HG03097 (cell line): ENCODE measurements around the gene NEU4.
"Not testable (repeated sequence)": the region's sequence is repeated elsewhere in the genome, so short reads cannot be mapped to it uniquely, and the experiment has no call there.

Source experiments
- ATAC-seq: cut with Tn5 transposase; IDR thresholded peaks from one replicate; pipeline ENCODE4 v1.9.1; 2021; ENCODE audit not compliant: unreplicated experiment, low FRiP score

Gene NEU4

DNA sequence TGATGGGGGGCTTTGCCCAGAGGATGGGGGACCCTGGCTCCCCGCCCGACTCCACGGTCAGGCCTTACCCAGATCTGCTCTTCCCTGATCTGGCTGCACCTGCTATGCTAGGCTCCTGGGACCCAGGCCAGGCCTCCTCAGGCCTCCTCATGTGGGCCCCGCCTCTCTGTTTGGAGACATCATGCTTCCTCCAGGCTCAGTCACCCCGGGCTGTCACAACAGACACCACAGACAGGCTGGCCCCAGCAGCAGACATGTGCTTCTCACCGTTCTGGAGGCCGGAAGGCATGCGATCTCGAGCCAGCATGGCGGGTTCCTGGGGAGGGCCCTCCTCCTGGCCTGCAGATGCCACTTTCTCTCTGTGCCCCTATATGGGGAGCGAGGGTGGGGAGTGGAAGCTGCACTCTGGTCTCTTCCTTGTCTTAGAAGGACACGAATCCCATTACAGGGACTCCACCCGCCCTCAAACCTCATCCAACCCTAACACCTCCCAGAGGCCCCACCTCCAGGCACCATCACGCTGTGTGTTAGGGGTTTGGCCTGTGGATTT, 10.8 kb upstream of the NEU4 start:
- ATAC-seq, result no peak

DNA sequence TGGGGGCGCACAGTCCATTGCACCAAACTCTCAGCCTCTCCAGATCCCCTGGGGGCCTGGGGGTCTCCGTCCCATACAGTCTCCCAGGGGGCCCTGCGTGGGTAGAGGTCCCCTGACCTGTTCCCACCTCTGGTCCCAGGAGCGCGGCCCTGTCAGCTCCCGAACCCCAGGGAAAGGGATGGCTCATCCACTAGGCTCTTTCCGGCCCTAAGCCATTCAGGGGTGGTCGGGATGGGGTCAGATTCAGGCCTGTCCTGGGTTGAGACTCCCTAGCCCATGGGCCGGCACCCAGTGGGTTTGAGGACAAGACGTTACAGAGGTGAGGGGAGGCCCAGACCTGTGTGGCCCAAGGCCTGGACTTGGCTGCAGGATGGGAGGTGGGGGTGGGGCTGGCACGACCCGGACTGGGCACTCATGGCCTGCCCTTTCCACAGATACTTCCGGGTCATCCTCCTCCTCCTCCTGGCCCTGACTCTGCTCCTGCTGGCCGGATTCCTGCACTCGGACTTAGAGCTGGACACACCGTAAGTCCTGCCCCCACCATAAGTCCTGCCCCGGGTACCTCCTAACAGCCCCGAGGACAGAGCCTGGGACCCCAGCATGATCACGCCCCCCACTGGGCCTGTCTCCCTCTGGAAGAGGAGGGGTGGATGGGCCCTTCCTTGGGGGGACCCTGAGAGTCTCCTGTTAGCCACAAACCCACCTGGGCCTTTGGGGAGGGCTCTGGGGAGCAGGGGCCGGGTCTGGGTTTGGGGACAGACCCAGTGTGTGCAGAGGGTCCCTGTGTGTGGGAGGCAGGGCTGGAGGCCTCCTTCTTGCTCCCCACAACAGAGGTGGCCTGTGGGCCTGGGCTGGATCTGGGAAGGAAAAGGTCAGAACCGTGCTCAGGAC, 10.1 kb upstream of the NEU4 start:
- no peak for ATAC-seq

DNA sequence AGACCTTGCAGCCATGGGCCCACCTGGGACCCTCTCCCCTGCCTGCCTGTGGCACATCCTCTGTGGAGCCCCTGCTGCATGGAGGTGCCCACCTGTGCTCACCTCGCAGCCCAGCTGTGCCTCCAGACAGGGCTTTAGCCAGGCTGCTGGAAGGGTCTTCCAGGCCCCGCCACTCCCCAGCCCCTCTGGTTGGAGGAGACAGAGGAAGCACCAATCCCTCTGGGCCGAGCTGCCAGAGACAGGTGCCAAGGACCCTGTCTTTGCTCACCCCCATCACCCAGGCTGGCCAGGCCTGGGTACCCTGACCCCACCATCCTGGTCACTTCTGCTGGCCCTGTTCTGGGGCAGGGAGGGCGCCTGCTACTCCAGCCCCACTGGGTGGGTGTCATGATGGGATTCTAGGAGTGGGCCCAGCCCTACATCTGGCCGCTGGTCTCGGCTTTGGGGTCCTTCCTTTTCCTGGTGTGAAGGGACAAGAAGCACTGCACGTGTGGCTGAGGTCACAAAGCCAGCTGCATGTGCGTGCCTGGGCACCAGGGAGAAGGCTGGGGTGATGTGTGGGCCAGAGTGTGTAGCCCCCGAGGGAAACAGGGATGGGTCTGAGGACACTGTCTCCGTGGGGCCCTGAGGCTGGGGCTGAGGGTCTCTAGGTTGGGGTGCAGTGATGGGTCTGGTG, 9.3 kb upstream of the NEU4 start:
- no peak for ATAC-seq

DNA sequence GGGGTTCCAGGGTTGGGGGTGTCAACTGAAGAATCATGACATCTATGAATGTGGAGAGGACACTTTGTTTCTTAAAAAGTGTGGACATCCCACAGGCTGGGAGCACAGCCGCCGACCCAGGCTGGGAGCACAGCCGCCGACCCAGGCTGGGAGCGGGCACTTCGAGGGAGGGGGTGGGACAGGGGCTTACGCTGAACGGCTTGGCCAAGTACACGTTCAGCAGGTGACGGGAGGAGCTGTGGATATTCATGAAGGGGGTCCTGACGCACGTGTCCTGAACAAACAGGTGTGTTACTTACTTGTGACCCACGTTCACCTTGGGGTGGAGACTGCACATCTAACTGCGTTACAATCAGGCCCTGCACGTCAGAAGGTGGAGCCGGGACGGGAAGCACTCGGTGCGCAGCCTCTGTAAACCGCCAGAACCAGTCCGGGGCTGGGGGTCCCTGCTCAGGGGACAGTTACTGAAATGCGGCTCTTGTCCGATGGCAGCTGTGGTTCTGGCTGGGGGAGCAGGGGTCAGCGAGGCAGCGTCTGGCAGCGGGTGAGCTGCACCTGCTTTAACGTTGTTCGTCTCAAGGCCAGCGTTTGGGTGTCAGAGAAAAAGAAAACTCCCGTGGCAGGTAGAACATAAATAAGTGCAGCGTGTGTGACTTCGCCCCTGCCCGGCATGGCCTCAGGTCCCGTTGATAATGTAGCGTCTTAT, 8.6 kb upstream of the NEU4 start:
- ATAC-seq, result not testable (repeated sequence)

DNA sequence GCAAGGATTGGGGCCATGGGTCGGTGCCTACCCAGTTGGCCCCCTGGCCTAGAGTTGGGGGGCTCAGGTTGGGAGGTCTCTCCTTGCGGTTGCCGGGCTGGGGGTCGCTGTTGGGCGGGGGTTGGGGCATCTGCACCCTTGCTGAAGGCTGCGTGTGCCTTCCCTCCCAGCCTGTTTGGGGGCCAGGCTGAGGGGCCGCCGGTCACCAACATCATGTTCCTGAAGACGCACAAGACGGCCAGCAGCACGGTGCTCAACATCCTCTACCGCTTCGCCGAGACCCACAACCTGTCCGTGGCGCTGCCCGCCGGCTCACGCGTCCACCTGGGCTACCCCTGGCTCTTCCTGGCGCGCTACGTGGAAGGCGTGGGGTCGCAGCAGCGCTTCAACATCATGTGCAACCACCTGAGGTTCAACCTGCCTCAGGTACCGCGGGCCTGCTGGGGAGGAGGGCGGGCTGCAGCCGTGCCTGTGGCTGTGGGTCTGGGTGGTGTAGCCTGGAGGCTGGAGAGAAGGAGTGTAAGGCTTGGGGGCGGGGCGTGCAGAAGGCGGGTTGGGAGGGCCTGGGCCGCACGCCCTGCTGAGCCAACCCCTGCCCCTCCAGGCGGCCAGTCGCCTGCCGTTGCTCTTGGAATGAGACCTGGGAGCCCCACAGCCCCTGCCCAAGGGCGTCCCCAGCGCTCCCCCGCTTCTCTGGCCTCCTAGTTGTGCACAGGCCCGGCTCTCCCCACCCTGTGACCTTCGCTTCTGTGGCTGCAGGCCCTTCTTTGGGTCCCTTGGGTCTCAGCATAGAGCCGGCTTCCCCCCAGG, 7.2 kb upstream of the NEU4 start:
- no peak for ATAC-seq

DNA sequence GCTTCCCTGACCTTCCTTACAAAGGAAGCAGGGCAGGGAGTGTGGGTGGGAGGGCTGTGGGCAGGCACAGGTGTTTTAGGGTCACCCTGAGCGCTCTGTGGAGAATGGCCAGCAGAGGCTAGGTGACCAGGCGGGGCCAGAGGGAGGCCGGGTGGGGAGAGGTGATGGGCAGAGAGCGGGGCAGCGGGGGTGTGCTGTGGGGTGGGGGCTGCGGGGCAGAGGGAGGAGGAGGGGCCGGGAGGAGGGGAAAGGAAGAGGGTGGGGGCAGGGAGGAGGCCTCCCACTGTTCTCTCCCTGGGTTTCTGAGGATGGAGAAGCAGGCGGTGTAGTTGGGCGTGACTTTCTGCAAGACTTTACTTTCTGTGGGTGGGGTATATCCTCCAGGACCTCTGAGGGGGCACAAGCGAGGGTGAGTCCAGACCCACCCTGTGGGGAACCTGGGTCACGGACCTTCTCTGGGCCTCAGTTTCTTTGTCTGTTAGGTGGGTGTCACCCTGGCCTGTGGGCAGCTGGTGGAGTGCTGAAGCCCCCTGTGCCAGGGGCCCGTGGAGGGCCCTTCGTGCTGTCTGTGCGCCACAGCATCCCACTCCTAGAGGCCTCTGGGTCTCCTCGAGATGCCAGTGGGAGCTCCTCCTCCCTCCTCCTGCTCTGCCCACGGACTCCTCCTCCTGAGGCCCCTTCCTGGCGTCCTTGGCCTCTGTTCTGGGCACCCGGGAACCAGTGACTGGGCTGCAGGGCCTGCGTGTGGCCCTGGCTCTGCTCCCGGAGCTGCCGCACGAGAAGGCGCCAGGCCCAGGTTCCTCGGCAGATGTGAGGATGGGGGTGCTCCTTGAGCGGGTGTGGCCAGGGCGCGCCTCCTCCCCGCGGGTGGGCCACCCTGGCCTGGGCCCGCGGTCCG, 6.3 kb upstream of the NEU4 start:
- ATAC-seq, result no peak

DNA sequence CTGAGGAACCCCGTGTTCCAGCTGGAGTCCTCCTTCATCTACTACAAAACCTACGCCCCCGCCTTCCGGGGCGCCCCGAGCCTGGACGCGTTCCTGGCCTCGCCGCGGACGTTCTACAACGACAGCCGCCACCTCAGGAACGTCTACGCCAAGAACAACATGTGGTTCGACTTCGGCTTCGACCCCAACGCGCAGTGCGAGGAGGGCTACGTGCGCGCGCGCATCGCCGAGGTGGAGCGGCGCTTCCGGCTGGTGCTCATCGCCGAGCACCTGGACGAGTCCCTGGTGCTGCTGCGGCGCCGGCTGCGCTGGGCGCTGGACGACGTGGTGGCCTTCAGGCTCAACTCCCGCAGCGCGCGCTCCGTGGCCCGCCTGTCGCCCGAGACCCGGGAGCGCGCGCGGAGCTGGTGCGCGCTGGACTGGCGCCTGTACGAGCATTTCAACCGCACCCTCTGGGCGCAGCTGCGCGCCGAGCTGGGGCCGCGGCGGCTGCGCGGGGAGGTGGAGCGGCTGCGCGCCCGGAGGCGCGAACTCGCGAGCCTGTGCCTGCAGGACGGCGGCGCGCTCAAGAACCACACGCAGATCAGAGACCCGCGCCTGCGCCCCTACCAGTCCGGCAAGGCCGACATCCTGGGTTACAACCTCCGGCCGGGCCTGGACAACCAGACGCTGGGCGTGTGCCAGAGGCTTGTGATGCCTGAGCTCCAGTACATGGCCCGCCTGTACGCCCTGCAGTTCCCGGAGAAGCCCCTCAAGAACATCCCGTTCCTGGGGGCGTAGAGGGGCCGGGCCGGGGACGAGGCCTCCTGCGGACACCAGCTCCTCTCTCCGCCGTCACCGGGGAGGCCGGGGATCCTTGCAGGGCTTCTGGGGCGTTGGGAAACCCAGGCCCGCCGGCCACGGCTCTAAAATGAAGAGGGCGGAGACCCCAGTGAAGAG, 5.3 kb upstream of the NEU4 start:
- ATAC-seq, result no peak

DNA sequence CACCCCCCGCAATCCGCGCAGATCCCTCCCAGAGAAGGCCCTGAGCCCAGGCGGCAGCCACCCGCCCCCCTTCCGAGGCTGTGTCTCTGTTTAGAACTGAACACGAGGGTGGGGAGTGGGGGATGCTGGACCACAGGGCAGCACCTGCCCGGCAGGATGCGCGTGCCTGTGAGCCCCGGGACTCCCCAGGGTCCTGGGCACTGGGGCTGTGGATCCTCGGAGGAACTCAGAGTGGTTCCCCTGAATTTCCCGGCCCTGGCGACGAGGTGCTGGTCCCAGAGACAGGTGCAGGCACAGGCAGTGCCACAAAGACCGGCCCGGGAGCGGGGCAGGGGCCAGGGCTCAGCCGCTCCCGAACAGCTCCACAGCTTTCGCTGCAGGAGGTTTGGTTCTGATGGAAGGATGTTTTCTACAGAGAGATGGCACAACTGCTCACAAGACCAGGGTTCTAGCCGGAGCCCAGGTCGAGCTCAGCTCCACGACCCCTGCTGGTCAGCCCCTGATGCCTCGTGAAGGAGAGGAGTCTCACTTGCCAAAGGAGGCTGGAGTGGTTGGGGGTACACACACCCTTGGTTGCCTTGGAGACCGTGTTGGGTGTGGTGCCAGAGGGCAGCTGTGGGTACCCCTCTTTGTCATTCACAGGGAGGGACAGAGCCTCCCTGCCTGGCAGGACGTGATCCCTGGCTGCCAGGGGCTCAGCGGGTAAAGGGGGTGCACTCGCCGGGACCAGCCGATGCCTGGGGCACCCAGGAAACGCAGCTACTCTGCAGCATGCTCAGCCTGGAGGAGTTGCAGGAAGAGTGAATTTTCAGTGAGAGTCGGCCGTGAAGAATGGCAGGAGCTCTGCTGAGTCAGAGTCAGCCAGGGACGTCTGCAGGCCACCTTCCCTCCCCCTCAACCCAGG, 4.4 kb upstream of the NEU4 start:
- no peak for ATAC-seq

DNA sequence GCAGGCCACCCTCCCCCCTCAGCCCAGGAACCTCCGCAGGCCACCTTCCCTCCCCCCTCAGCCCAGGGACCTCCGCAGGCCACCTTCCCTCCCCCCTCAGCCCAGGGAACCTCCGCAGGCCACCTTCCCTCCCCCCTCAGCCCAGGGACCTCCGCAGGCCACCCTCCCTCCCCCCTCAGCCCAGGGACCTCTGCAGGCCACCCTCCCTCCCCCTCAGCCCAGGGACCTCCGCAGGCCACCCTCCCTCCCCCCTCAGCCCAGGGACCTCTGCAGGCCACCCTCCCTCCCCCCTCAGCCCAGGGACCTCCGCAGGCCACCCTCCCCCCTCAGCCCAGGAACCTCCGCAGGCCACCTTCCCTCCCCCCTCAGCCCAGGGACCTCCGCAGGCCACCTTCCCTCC, 2.8 kb upstream of the NEU4 start:
- not testable (repeated sequence) for ATAC-seq

DNA sequence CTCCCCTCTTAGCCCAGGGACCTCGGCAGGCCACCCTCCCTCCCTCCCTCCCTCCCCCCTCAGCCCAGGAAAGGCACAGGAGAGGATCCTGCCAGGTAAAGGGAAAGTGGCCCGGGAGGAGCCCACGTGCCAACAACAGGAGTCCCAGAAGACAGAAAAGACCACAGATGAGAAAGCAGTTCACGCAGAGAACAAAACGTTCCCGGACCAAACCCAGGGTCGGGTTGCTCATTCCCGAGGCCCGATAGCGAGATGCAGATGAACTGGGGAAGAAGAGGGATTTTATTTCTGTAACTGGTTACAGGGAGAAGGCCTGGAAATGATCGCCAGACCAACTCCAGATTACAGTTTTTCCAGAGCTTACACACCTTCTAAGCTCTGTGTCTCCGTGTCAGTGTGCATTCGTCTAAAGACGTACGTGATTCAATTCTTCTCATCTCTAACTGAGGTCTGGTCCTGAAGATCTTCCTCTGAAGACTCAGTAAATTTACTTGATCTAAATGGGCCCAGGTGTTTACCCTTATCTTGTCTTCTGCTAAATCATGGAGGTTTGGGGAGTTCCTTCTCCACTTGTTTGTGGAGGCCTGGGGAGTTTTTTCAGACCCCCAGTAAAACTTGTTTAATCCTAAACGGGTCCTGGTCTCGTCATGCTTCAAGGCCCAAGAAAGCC, 807 bp upstream of the NEU4 start:
- no peak for ATAC-seq

DNA sequence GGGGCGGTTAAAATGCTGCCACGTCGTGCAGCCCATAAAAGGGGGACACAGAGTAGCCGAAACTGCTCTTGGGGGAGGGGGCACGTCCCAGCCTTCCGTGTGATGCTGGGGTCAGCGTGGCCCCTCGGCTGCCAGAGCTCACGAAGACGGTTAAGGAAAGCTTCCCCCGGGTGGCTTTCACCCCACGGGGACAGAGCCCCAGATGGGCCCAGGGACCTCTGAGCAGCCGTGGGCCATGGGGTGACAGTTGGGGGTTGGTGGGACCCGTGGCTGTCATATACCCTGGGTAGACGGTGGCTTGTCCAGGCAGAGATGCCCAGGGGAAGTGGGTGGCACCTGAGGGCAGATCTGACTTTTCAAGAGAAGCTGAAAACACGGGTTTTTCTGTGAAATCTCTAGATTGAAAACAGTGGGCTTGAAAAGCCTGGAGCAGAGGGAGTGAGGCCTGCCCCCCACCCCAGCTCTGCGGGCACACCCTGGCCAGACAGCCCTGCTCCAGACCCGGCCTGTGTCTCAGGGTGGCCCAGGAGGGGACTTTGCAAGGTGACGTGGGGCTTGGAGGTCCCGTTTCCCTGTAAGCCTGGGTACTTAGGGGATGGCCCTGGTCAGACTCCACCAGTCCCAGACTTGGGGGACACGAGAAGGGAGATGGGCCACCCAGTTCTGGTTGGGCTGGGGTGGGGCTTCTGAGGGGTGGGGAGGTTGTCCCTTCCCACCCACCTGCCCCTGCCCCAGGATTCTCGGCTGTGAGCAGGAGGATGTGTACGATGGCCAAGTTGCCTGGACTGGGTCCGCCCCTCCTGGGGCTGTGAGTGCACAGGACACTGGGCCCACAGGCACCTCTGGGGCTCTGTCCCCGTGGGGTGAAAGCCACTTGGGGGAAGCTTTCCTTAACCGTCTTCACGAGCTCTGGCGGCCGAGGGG, 652 bp downstream of the NEU4 start:
- no peak for ATAC-seq

DNA sequence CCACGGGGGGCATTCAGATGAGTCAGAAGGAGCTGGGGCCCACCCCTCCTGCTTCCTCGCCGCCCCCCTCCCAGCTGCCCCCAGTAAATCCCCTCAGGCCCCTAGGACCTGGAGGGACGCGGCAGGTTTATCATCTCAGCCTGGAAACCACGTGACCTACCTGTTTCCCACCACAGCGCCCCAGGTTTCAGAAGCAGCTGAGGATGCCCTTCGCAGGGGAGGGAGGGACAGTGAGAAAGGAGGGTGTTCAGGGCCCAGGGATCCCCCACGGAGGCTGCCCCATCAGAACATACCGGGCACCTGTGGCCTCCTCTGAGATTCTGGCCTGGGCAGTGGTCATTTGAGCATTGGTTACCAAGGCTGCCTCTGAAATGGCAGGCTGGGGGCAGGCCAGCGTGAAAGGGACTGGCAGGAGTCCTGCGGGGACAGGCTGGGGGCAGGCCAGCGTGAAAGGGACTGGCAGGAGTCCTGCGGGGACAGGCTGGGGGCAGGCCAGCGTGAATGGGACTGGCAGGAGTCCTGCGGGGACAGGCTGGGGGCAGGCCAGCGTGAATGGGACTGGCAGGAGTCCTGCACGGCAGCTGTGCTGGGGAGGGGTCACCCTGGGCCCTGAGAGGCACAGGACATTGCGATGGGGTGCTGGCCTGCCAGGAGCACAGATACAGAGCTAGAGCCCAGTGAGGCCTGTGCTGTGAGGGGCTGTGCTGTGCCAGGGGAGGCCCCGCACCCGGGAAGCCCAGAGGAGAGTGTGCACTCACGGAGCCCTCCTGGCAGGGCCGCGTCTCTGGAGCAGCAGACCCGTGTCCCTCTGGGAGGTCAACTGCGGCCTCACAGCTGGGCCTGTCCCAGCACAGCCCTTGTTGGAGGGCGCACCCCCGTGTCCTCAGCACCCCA, 1.6 kb downstream of the NEU4 start:
- ATAC-seq, result no peak

DNA sequence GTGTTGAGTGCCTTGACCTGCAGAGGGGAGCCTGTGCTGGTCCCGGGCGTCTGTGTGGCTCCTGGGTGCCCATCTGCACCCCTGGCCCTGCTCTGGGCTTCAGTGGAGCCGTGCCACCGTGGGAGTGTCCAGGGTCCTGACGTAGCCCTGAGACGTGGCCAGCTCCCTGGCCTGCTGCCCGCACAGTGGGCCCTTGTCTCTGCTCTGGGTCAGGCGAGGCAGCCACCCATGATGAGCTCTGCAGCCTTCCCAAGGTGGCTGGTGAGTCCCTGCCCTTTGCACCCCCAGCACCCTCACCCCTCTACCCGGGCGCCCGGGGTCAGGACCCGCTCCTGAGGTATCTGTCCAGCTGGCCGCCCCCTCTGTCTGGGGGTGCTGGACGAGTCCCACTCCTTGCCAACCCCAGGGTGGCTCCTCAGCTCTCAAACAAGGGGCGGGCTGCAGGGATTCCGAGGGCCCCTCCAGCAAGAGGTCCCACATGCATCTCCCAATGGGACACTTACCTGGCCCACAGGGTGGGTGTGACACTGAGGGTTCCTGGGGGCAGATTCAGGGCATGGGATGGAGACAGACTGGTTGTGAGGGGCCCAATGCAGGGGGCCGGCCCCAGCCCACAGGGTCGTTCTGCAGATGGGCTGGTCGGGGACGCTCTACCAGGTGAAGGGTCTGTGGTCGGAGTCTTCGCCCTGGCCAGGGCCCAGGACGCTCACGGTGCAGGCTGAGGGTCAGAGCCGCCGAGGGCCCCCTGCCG, 2.4 kb downstream of the NEU4 start:
- no peak for ATAC-seq
